Embryonic facial prominence (tissue), 1 donor: Measurements from ENCODE around the gene ZC3H7B.
A peak's percentile ranks its signal among the peaks of the same experiment; 100 is the strongest.
"Not testable (repeated sequence)": the region's sequence is repeated elsewhere in the genome, so short reads cannot be mapped to it uniquely, and the experiment has no call there.

Source experiments
- DNase-seq: peaks from one replicate; pipeline ENCODE4 v3.0.0-alpha.2; 2016; ENCODE audit errors: extremely low spot score

Gene ZC3H7B

GRCh38 chr22:41301085-41302020, at the start of gene ZC3H7B:
Gene ZC3H7B (plus strand): TSS chr22:41301525. CDS start chr22:41320661, 19,136 bp downstream.
- peak; percentile 71 for DNase-seq

GRCh38 chr22:41252365-41252764, 49.0 kb upstream of the ZC3H7B start:
- no peak for DNase-seq

GRCh38 chr22:41254230-41254629, 47.1 kb upstream of the ZC3H7B start:
- DNase-seq: no peak

- DNase-seq: no peak
These were observed 44.8 kb upstream of the ZC3H7B start for GRCh38 chr22:41256254-41257253.

- no peak for DNase-seq
These were observed 43.6 kb upstream of the ZC3H7B start for GRCh38 chr22:41257696-41258095.

GRCh38 chr22:41259756-41260155, 41.6 kb upstream of the ZC3H7B start:
- not testable (repeated sequence) for DNase-seq

GRCh38 chr22:41260871-41261270, 40.5 kb upstream of the ZC3H7B start:
- no peak for DNase-seq

GRCh38 chr22:41261541-41262249, 39.6 kb upstream of the ZC3H7B start:
- DNase-seq: no peak

- no peak for DNase-seq
These were observed 39.0 kb upstream of the ZC3H7B start for GRCh38 chr22:41262250-41262765.

- DNase-seq: no peak
These were observed 37.6 kb upstream of the ZC3H7B start for GRCh38 chr22:41263704-41264103.

GRCh38 chr22:41264408-41264941, 36.9 kb upstream of the ZC3H7B start:
- DNase-seq: no peak

GRCh38 chr22:41267958-41268357, 33.4 kb upstream of the ZC3H7B start:
- DNase-seq: no peak

- DNase-seq: no peak
These were observed 29.5 kb upstream of the ZC3H7B start for GRCh38 chr22:41271787-41272186.

- no peak for DNase-seq
These were observed 28.2 kb upstream of the ZC3H7B start for GRCh38 chr22:41273128-41273527.

GRCh38 chr22:41274856-41275255, 26.5 kb upstream of the ZC3H7B start:
- DNase-seq: no peak

- no peak for DNase-seq
These were observed 21.3 kb upstream of the ZC3H7B start for GRCh38 chr22:41280065-41280464.

GRCh38 chr22:41280854-41281253, 20.5 kb upstream of the ZC3H7B start:
- no peak for DNase-seq

- DNase-seq: no peak
These were observed 16.9 kb upstream of the ZC3H7B start for GRCh38 chr22:41284465-41284864.

- DNase-seq: no peak
These were observed 15.9 kb upstream of the ZC3H7B start for GRCh38 chr22:41285441-41285819.

- DNase-seq: peak; percentile 97
These were observed 15.3 kb upstream of the ZC3H7B start, which contains the start of gene RANGAP1 for GRCh38 chr22:41285820-41286638. Gene RANGAP1 (minus strand): TSS chr22:41286187. CDS start chr22:41281044, 5,143 bp downstream.
